ENCODE results near the gene ANKRD24.

DNA sequence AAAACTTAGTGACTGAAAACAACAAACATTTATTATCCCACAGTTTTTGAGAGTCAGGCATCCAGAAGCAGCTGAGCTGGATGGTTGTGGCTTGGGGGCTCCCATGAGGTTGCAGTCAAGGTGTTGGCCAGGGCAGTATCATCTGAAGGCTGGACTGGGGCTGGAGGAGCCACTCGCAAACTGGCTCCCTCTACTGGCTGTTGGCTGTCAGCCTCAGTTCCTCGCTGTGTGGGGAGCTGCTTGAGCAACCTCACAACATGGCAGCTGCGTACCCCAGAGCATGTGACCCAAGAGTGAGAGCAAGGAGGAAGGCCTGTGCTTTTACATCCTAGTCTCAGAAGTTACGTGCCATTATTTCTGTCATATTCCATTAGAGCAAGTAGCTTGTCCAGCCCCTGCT is 74.1 kb downstream of the ANKRD24 start:
- peak; percentile 67 for TF ChIP-seq CTCF (conservative IDR thresholded peaks at IDR 0.05; ENCODE audit: low read length)
- no peak for TF ChIP-seq EZH2phosphoT487 (IDR thresholded peaks at IDR 0.05; ENCODE audit: borderline replicate concordance, low read depth, low read length)

All from OCI-LY7 (cell line).